Muscle of back (tissue), 11 donors: ENCODE results near the gene TMEM255B. TPM values are rescaled to one million over a fixed set of nuclear protein-coding genes. Genes with fewer than 3 reads are reported as not detected.
"Not testable (repeated sequence)": the region's sequence is repeated elsewhere in the genome, so short reads cannot be mapped to it uniquely, and the experiment has no call there.

Experiments
- DNase-seq, 3 donors: peaks; one replicate each; pipeline versions ENCODE4 v3.0.0 to v3.0.0-alpha.2; 2013
- polyA plus RNA-seq, 10 donors: library from polyadenylated mRNA; unstranded; fragments of 120-200 nt; gene quantifications; one replicate each; pipeline ENCODE4 v1.2.1, GENCODE V29; 2013; ENCODE audit not compliant: insufficient read length in 10 of 10

The TMEM255B gene
- polyA plus RNA-seq, 10 donors: 4.4 to 10.1 (median 6.1) TPM

- no peak for DNase-seq
Measured at GRCh38 chr13:113747291-113747833, 11.7 kb upstream of the TMEM255B start.

DNA sequence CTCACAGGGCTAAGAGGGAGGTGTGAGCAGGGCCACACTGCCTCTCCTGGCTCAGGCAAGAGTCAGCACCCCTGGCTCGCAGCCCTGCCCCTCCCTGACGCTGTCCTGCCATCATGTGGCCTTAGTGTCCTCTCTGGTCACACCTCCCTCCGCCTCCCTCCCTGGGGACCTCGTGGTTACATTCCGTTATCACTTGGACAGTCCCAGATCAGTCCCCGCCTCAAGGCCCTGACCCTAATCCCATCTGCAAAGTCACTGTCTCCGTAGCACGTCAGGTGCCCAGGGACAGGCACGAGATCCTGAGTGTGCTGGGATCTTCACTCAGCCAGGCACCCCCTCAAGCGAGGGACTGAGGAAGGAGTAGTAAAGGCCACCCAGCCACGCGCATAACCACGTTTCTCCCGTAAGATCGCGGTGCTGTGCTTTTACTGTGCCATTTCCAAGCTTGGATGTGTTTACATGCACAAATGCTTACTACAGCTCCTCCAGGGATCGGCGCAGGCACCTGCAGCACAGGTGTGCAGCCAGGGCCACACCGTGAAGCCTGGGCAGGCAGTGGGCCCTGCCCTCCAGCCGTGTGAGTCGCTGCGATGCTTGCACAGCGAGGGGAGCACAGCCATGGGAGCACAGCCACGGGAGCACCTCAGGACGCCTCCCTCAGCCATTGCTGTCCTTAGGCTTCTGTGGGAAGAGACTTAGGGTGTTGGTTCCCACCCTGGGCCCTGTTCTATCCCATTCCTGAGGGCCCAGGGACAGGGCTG lies 10.7 kb upstream of the TMEM255B start:
- no peak for DNase-seq

- no peak for DNase-seq
Measured at GRCh38 chr13:113748862-113749451, 10.1 kb upstream of the TMEM255B start.

DNA sequence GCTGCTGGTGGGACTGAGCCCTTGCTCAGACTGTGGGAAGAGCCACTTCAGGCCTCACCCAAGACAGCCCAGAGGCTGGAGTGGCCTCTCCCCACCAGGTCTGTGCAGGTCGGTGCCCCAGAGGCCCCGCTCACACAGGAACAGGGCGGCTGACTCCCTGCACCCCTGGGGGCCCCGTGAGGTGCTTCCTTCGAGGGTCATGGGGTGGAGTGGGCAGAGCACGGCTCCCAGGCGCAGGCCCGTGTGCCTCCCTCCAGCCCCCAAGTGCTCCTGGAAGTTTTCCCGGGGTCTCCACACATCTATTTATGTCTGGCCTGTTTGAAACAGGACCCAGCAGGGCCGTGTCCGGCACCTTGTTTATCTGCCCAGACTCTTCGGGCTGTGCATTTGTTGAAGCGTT lies 9.5 kb upstream of the TMEM255B start:
- DNase-seq: no peak

DNA sequence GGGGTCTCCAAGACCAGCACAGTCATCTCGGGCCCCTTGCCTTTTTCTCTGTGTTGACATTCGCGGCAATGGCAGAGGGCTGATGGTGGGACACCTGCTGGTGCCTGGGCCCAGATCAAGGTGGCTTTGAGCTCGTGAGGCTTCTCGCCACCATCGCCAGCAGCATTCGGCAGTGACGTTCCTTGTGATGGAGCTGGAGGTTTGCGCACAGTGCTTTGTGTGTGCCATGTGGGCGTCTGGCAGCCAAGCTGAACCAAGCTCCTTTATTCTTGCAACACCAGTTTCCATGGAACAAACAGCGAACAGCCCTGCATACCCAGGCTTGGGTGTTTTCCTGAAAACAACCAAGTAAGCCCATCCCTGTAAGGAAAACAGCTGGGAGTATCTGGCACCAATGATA lies 9.1 kb upstream of the TMEM255B start:
- DNase-seq: no peak

DNA sequence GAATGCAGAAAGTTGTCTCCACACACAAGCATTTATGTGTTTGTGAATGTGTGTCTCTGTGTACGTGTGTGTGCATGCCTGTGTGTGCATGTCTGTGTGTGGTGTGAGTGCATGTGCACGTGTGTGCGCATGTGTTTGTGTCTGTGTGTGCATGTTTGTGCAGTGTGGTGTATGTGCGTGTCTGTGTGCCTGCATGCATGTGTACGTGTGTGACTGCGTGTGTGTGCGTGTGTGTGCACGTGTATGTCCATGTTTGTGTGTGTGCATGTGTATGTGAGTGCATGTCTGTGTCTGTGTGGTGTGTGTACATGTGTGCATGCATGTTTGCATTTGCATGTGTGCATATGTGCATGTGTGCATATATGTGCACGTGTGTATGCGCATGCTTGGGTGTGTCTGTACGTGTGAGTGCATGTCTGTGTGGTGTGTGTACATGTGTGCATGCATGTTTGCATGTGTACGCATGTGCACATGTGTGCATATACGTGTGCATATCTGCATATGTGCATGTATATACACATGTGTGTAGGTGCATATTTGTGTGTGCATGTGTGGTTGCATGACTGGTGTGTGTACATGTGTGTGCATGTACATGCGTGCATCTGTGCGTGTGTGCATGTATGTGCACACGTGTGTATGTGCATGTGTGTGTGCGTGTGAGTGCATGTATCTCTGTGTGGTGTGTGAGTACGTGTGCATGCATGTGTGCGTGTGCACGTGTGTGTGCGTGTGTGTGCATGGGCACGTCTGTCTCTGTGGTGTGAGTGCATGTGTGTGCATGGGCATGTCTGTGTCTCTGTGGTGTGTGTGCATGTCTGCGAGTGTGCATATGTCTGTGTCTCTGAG lies 8.2 kb upstream of the TMEM255B start:
- DNase-seq: no peak

DNA sequence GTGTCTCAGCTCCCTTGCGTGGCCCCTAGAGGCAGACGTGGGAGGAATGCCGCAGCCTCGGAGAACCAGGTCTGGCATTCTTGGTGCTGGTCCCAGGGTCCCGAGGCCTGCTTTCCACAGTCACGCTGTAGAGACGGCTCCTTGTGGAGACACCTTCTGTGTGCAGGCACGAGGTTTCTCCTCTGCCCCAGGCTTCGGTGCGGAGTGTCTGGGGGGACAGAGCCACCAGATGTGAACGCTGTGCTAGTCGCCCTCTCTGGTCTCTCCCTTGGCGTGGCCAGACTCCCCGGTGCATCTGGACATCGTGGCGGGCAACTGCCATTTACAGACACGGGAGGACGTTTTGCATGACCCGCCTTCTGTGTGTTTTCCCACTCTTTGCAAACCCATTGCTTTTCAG lies 7.5 kb upstream of the TMEM255B start:
- DNase-seq: no peak

GRCh38 chr13:113752211-113752986 lies 6.6 kb upstream of the TMEM255B start:
- not testable (repeated sequence) for DNase-seq

DNA sequence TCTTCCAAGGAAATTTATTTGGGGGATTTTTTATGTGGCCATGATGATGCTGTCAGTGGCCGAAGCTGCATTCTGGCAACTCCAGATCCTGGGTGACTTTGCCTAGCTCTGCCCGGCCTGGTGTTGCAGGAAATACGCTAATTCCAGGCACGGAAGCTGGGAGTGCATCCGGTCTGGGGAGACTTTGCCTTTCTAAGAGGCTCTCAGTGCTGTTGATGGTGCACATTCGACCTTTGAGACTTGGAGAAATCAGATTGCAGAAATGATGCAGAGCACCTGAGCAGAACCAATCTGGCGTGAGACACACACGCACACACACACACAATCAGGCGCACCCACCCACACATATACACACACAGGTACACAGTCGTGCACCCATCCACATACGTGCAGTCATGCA lies 5.9 kb upstream of the TMEM255B start:
- DNase-seq: no peak

- DNase-seq: no peak
Measured at GRCh38 chr13:113754242-113754641, 4.8 kb upstream of the TMEM255B start.

GRCh38 chr13:113754691-113755090 lies 4.3 kb upstream of the TMEM255B start:
- no peak for DNase-seq

- no peak for DNase-seq
Measured at GRCh38 chr13:113756441-113757097, 2.5 kb upstream of the TMEM255B start.

GRCh38 chr13:113759525-113760137 lies 605 bp downstream of the TMEM255B start:
- peak in 2 of 3 donors; percentile 25 to 55 for DNase-seq

DNA sequence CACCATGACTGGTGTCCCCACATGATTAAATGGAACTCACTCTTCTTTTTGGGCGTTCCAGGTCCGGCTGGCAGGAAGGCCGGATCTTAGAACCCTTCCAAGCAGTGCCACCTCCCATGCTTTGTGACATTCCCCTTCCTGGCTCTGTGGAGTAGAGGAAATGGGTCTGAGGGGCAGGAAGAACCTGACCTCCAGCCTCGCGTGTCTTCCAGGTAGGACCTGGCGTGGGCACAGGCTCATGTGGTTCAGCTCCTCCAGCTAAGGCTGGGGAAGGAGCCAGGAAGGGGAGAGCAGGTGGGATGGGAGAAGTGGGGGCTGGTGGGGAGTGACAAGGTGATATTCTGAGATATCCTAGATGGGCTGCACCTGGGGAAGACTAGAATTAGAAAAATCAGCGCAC lies 2.1 kb downstream of the TMEM255B start:
- DNase-seq: no peak

- no peak for DNase-seq
Measured at GRCh38 chr13:113762075-113762474, 3.0 kb downstream of the TMEM255B start.

GRCh38 chr13:113762538-113762937 lies 3.5 kb downstream of the TMEM255B start:
- no peak for DNase-seq

- DNase-seq: no peak
Measured at GRCh38 chr13:113763254-113763653, 4.2 kb downstream of the TMEM255B start.

GRCh38 chr13:113763961-113764792 lies 5.2 kb downstream of the TMEM255B start:
- DNase-seq: no peak

DNA sequence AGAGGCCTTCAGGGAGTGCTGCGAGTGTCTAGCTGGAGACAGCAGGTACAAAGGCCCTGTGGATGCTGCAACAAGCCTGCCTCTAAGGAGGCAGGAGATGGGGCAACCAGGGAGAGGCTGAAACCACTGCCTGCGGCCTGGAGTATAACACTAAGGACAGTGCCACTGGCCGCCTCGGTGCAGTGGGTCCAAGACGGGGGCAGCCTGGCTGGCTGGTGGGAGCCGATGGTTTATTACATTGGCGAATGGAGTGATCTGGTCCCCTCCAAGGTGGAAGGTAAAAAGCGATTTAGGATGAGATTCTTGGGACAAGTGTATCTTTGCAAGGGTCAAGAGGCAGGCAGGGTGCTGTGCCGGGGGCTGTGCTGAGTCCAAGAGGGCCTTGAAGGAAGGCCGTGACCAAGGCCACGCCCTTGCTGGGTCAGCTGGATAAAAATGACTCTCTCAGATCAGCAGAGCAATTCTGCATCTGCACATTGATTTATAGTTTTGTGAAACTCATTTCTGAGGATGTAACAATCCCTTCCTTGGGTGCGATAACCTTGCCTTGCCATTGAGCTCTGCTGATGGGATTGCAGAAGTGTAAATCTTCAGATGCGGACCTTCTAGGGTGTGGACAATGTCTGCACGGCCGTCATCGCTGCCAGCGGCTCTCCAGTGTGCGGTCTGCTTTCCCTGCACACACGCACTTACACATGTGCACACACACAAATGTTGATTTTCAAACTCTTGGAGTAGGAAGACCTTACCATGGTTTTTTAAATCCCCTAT lies 6.0 kb downstream of the TMEM255B start:
- no peak for DNase-seq
